IPS-15b (cell line): ENCODE measurements around the gene ARHGAP15.

ENCODE experiments used
- H3K27me3 ChIP-seq: one replicate; pipeline ENCODE4 v1.6.1; 2013; ENCODE audit warnings: low read length; ENCODE audit not compliant: control insufficient read depth, insufficient read depth
- H3K36me3 ChIP-seq: one replicate; pipeline ENCODE4 v1.6.1; 2013; ENCODE audit warnings: low read length; ENCODE audit not compliant: control insufficient read depth, insufficient read depth
- H3K4me1 ChIP-seq: one replicate; pipeline ENCODE4 v1.6.1; 2013; ENCODE audit warnings: mild to moderate bottlenecking, low read length; ENCODE audit not compliant: control insufficient read depth, insufficient read depth
- H3K4me3 ChIP-seq: one replicate; pipeline ENCODE4 v1.5.1; 2013; ENCODE audit warnings: low read depth, low read length
- H3K9ac ChIP-seq: one replicate; pipeline ENCODE4 v1.6.1; 2013; ENCODE audit warnings: low read depth, mild to moderate bottlenecking, low read length
- H3K9me3 ChIP-seq: one replicate; pipeline ENCODE4 v1.6.1; 2013; ENCODE audit warnings: mild to moderate bottlenecking, low read length; ENCODE audit not compliant: control insufficient read depth, insufficient read depth

The ARHGAP15 gene

DNA sequence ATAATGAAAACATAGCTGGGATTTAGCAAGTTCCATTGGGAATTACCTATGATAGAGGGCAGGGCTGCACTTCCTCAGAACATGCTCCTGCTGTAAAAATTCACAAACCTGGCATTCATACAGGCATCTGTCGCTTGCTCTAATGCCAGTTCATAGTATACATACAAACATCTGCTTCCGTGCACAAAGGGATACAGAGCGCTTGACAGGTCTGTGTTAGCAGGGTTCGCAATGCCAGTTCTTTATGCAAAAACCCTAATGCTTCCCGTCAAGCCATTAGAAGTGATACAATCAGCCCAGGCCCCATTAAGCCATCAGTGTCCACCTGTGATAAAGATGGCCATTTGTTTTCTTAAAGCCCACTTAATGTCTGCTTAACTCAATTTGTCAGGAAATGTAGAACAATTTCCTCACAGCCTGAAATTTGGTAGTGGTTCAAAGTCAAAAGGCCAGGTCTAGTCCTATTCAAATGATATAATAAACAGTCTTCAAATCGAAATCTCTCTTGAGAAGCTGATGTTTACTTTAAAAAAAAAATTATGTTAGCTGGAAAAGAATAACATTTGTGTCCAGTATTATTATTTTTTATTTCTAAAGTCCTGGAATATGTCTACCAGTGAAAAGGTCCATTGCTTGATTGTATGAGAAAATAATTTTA is 556.3 kb downstream of the ARHGAP15 start:
- no peak overlapping the region for H3K9ac ChIP-seq
- no peaks in the 10 kb centered on the region for H3K9me3 ChIP-seq
- H3K27me3 ChIP-seq = no peaks in the 10 kb centered on the region
- no peak overlapping the region for H3K4me3 ChIP-seq
- no peaks in the 10 kb centered on the region for H3K36me3 ChIP-seq
- H3K4me1 ChIP-seq = peaks cover 10% of the 10 kb centered on the region

- no peak overlapping the region for H3K4me3 ChIP-seq
- no peaks in the 10 kb centered on the region for H3K27me3 ChIP-seq
- H3K9me3 ChIP-seq = no peaks in the 10 kb centered on the region
- H3K4me1 ChIP-seq = peaks cover 17% of the 10 kb centered on the region
- H3K9ac ChIP-seq = no peak overlapping the region
- H3K36me3 ChIP-seq = no peaks in the 10 kb centered on the region
Observed at GRCh38 chr2:143686585-143687164, 557.5 kb downstream of the ARHGAP15 start.

DNA sequence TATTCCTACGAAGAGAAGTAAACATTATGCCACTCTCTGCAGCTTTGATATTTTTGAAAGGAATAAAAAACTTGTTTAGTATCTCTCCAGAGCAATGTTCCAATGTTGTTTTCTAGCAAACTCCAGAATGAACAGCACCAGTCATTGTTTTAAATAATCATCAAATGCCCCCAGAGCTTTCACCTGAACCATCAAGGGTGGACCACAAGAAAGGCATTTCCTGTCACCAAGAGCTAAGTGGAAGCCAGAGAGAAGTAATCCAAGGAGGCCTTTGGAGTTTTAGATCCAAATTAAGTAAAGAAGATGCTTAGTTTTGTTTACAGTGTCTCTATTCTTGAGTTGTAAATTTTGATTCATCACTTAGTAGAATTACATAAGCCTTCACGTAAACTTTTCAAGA is 559.0 kb downstream of the ARHGAP15 start:
- no peaks in the 10 kb centered on the region for H3K27me3 ChIP-seq
- no peaks in the 10 kb centered on the region for H3K9me3 ChIP-seq
- H3K4me3 ChIP-seq = no peak overlapping the region
- no peaks in the 10 kb centered on the region for H3K36me3 ChIP-seq
- no peak overlapping the region for H3K9ac ChIP-seq
- H3K4me1 ChIP-seq = peaks cover 26% of the 10 kb centered on the region

GRCh38 chr2:143688815-143689214 is 559.6 kb downstream of the ARHGAP15 start:
- Histone ChIP-seq H3K9ac (no peak overlapping the region), H3K27me3 (no peaks in the 10 kb centered on the region), H3K4me3 (no peak overlapping the region), H3K9me3 (no peaks in the 10 kb centered on the region), H3K36me3 (no peaks in the 10 kb centered on the region), H3K4me1 (peaks cover 26% of the 10 kb centered on the region)

DNA sequence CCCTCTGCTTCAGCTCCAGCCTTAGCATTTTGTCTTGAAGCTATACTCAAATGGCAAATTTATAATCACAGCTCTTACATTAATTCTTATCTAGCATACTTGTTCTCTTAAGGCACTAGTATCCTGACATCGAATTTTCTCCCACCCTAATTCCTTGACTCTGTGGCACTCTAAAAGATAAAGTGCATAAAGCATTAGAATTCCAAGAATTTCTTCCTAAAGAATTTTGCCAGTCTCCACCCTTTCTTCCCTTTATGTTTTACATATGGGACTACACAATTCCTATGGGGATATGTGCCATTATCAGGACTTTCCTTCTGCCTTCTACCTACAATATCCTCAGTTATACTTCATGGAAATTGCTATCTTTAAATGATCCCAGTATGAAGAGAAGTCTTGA is 560.3 kb downstream of the ARHGAP15 start:
- Histone ChIP-seq H3K36me3 (no peaks in the 10 kb centered on the region), H3K4me1 (peaks cover 26% of the 10 kb centered on the region), H3K27me3 (no peaks in the 10 kb centered on the region), H3K9ac (no peak overlapping the region), H3K4me3 (no peak overlapping the region), H3K9me3 (no peaks in the 10 kb centered on the region)

- H3K36me3 ChIP-seq = no peaks in the 10 kb centered on the region
- no peaks in the 10 kb centered on the region for H3K9me3 ChIP-seq
- H3K4me1 ChIP-seq = peaks cover 26% of the 10 kb centered on the region
- no peaks in the 10 kb centered on the region for H3K27me3 ChIP-seq
- no peak overlapping the region for H3K4me3 ChIP-seq
- H3K9ac ChIP-seq = no peak overlapping the region
Observed at GRCh38 chr2:143690235-143690634, 561.0 kb downstream of the ARHGAP15 start.

DNA sequence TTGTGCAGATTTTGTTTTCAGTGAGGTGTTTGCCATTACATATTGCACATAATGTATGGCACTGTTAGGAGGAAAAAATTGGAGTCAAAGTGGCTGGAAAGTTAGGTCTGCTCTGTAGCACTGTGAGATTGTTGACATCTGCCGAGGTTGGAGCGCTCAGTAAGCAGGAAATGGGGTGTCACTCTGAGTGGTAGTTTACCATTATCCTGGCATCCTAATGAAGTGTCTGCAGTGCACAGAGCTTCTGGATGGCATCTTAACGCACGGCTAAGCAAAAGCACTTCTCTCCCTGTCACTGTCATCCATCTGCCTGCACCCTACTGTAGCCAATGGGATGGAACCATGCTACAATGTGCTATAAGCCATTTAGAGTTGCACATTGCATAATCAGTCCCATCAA is 561.9 kb downstream of the ARHGAP15 start:
- H3K27me3 ChIP-seq = no peaks in the 10 kb centered on the region
- no peak overlapping the region for H3K9ac ChIP-seq
- H3K4me1 ChIP-seq = peaks cover 26% of the 10 kb centered on the region
- H3K9me3 ChIP-seq = no peaks in the 10 kb centered on the region
- H3K4me3 ChIP-seq = no peak overlapping the region
- no peaks in the 10 kb centered on the region for H3K36me3 ChIP-seq

DNA sequence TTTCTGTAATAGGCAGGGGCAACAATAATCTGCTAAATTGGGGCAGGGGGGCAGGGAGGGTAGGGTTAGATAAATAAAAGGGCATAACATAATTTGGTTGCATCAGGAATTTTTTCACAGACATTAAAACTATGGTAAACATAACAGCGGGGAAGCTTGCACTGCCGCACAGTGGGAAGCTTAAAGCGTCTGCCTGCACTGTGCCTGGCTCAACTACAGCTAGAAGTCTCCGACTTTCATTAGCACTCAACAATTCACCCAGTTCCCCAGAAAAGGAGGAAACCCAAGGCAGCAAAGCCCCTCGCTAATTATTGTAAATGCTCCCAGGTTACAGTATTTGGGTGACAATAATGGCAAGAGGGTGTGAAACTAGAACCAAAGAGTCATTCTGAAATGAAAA is 562.9 kb downstream of the ARHGAP15 start:
- no peak overlapping the region for H3K4me3 ChIP-seq
- no peaks in the 10 kb centered on the region for H3K27me3 ChIP-seq
- H3K4me1 ChIP-seq = peaks cover 26% of the 10 kb centered on the region
- no peaks in the 10 kb centered on the region for H3K9me3 ChIP-seq
- no peak overlapping the region for H3K9ac ChIP-seq
- no peaks in the 10 kb centered on the region for H3K36me3 ChIP-seq

DNA sequence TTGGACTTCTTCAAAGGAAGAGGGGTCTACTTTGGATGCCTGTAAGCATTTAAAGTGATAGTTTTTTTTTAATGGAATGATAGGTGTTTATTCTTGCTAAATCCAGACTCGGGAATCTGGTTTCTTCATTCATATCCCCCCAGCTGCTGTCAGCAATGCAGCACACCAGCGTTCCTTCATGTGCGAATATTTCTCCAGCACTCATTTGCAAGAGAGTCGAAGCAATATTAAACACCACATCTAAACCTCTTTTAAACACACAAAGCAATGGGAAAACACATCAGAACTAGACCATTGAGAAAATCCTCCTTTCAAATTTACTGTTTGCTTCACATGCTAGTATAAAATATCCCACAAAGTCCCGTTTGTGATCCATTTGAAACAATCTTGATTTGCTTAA is 563.7 kb downstream of the ARHGAP15 start:
- H3K36me3 ChIP-seq = no peaks in the 10 kb centered on the region
- no peaks in the 10 kb centered on the region for H3K9me3 ChIP-seq
- H3K4me1 ChIP-seq = peaks cover 26% of the 10 kb centered on the region
- no peaks in the 10 kb centered on the region for H3K27me3 ChIP-seq
- H3K4me3 ChIP-seq = no peak overlapping the region
- H3K9ac ChIP-seq = no peak overlapping the region

DNA sequence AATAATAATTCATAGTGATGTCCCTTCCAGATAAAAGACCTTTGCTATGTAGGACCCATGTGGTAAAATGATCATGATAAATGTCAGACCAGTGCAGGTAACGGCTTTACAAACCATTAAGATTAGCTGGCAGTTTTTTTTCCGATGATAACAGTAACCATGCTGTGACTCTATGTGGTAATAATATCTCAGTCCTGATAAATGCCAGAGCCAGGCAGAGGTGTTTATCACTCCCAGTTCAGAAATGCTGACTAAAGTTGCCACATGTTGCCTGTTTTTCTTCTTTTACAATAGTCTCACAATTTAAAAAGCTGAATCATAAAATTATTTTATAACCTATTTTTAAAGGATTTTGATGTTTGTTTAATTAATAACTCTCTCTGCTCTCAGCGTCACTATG is 565.1 kb downstream of the ARHGAP15 start:
- no peaks in the 10 kb centered on the region for H3K27me3 ChIP-seq
- peaks cover 21% of the 10 kb centered on the region for H3K4me1 ChIP-seq
- H3K9me3 ChIP-seq = no peaks in the 10 kb centered on the region
- no peaks in the 10 kb centered on the region for H3K36me3 ChIP-seq
- no peak overlapping the region for H3K9ac ChIP-seq
- no peak overlapping the region for H3K4me3 ChIP-seq

DNA sequence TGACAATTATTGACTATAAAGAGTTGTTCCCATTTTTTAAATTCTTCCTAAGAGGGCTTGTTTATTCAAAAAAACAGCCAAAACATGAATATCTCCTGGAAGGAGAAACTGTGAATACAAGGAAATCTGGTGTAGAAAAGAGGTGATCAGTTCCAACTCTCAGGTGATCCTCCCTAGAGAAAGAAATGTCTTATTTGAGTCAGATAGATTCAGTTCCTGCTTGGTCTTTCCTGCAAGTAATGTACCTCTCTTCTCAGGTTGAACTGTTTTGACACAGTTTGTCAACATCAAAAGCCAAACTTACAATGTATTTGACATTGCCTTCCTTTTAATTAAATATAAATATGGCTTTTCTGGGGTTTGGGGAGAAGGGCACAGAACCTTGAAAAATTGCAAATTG is 567.4 kb downstream of the ARHGAP15 start:
- Histone ChIP-seq H3K9me3 (no peaks in the 10 kb centered on the region), H3K4me1 (peaks cover 15% of the 10 kb centered on the region), H3K4me3 (no peak overlapping the region), H3K27me3 (no peaks in the 10 kb centered on the region), H3K36me3 (no peaks in the 10 kb centered on the region), H3K9ac (no peak overlapping the region)

- Histone ChIP-seq H3K4me1 (peaks cover 4% of the 10 kb centered on the region), H3K36me3 (no peaks in the 10 kb centered on the region), H3K9me3 (no peaks in the 10 kb centered on the region)
Observed at GRCh38 chr2:143697744-143698143, 568.5 kb downstream of the ARHGAP15 start.

More at GRCh38 chr2:143697744-143698143, 568.5 kb downstream of the ARHGAP15 start:
- Histone ChIP-seq H3K9ac (no peak overlapping the region), H3K4me3 (no peak overlapping the region), H3K27me3 (no peaks in the 10 kb centered on the region)
